Omental fat pad (tissue), 4 donors: ENCODE data around the gene TRMT10A. TPM values are rescaled to one million over a fixed set of nuclear protein-coding genes. Genes with fewer than 3 reads are reported as not detected.

Experiments
- ATAC-seq: fragments of 150-250 bp; one replicate; pipeline ENCODE4 v1.9.1; 2016; ENCODE audit warnings: mild to moderate bottlenecking, moderate library complexity; ENCODE audit not compliant: low FRiP score
- DNase-seq: peaks from one replicate; pipeline ENCODE4 v3.0.0-alpha.2; 2019; ENCODE audit warnings: low spot score
- CTCF ChIP-seq, 3 donors: fragments of 450-650 bp; IDR thresholded peaks; one replicate each; pipeline ENCODE4 v1.5.1; 2016 to 2017; ENCODE audit warnings: antibody characterized with exemption in 3 of 3, mild to moderate bottlenecking in 3 of 3, moderate library complexity in 2 of 3
- total RNA-seq, 4 donors: library from RNA; depleted of rRNA; stranded (reverse); fragments of >200 nt; gene quantifications; one replicate each; pipeline ENCODE4 v1.1.0, GENCODE V29; 2016

The TRMT10A gene
- total RNA-seq: 1 to 10 TPM; 4.6 to 7.9 (median 5.1) TPM

GRCh38 chr4:99563310-99564186 lies at the start of gene TRMT10A:
Gene TRMT10A, minus strand, starts transcription at chr4:99564039. Its CDS starts 4,701 bp downstream, at chr4:99559338.
- ATAC-seq (peak; percentile 99), DNase-seq (peak; percentile 90)
- no peak for TF ChIP-seq CTCF (IDR thresholded peaks at IDR 0.05)

GRCh38 chr4:99612704-99613103 lies 48.9 kb upstream of the TRMT10A start:
- no peak for TF ChIP-seq CTCF (IDR thresholded peaks at IDR 0.05)
- no peak for DNase-seq
- ATAC-seq: no peak

- TF ChIP-seq CTCF (IDR thresholded peaks at IDR 0.05): no peak
- no peak for ATAC-seq
- no peak for DNase-seq
These were observed 48.4 kb upstream of the TRMT10A start for GRCh38 chr4:99612281-99612680.

GRCh38 chr4:99610605-99611175 lies 46.9 kb upstream of the TRMT10A start:
- no peak for DNase-seq
- peak; percentile 41 for ATAC-seq
- TF ChIP-seq CTCF (IDR thresholded peaks at IDR 0.05): no peak

GRCh38 chr4:99608417-99608816 lies 44.6 kb upstream of the TRMT10A start:
- DNase-seq (no peak), ATAC-seq (no peak)
- TF ChIP-seq CTCF (IDR thresholded peaks at IDR 0.05): no peak

- no peak for DNase-seq
- TF ChIP-seq CTCF (IDR thresholded peaks at IDR 0.05): no peak
- no peak for ATAC-seq
These were observed 42.9 kb upstream of the TRMT10A start for GRCh38 chr4:99606716-99607115.

GRCh38 chr4:99594818-99595217 lies 31.0 kb upstream of the TRMT10A start:
- ATAC-seq: no peak
- DNase-seq: no peak
- no peak for TF ChIP-seq CTCF (IDR thresholded peaks at IDR 0.05)
